C4-2B (cell line): ENCODE measurements around the gene ACP1.

ENCODE experiments used
- CTCF ChIP-seq: fragments of 450-650 bp; conservative IDR thresholded peaks from 2 replicates; pipeline ENCODE4 v1.5.1; 2017; ENCODE audit warnings: mild to moderate bottlenecking
- ZFX ChIP-seq: fragments of 450-650 bp; IDR thresholded peaks from 2 replicates; pipeline ENCODE4 v1.6.1; 2017

DNA sequence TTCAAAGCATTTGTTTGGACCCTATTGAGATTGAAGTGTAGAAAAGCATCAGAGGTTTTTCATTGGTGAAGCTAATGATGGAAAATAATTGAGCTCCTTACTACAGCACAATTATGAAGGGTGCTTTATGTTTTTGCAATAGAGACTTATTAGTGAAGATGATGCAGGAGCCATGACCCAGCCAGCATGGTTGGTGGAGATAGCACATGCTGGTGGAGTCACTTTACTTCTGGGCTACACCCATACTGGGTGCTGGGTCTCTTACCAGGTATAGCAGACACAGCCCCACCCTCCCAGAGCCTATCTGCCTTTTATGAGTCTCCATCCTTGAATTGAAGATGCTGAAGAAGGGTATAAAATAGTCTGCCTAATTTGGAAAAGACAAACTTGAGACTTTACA, 3.6 kb downstream of the ACP1 start:
- TF ChIP-seq CTCF (no peak), ZFX (no peak)
